ENCODE measurements around the gene SMYD3.
"Not testable (repeated sequence)": the region's sequence is repeated elsewhere in the genome, so short reads cannot be mapped to it uniquely, and the experiment has no call there.

SMYD3 gene

GRCh38 chr1:245829826-245830225, 677.3 kb downstream of the SMYD3 start:
- in situ Hi-C loops (cut with MboI; ENCODE audit: low sequenced_read_pairs) = no loop called here

GRCh38 chr1:245829194-245829593, 677.9 kb downstream of the SMYD3 start:
- in situ Hi-C loops (cut with MboI; ENCODE audit: low sequenced_read_pairs) = no loop called here

- in situ Hi-C loops (cut with MboI; ENCODE audit: low sequenced_read_pairs) = no loop called here
Measured at GRCh38 chr1:245827301-245827700, 679.8 kb downstream of the SMYD3 start.

- in situ Hi-C loops (cut with MboI; ENCODE audit: low sequenced_read_pairs) = no loop called here
Measured at GRCh38 chr1:245825128-245825901, 681.8 kb downstream of the SMYD3 start.

GRCh38 chr1:245823408-245824147, 683.5 kb downstream of the SMYD3 start:
- in situ Hi-C loops (cut with MboI; ENCODE audit: low sequenced_read_pairs) = no loop called here

GRCh38 chr1:245822996-245823395, 684.1 kb downstream of the SMYD3 start:
- in situ Hi-C loops (cut with MboI; ENCODE audit: low sequenced_read_pairs) = no loop called here

GRCh38 chr1:245818363-245818762, 688.7 kb downstream of the SMYD3 start:
- in situ Hi-C loops (cut with MboI; ENCODE audit: low sequenced_read_pairs) = not testable (repeated sequence)

- in situ Hi-C loops (cut with MboI; ENCODE audit: low sequenced_read_pairs) = not testable (repeated sequence)
Measured at GRCh38 chr1:245816496-245816895, 690.6 kb downstream of the SMYD3 start.

GRCh38 chr1:245814651-245815050, 692.4 kb downstream of the SMYD3 start:
- in situ Hi-C loops (cut with MboI; ENCODE audit: low sequenced_read_pairs) = no loop called here

- in situ Hi-C loops (cut with MboI; ENCODE audit: low sequenced_read_pairs) = no loop called here
Measured at GRCh38 chr1:245812278-245812677, 694.8 kb downstream of the SMYD3 start.

GRCh38 chr1:245810789-245811337, 696.2 kb downstream of the SMYD3 start:
- in situ Hi-C loops (cut with MboI; ENCODE audit: low sequenced_read_pairs) = no loop called here

GRCh38 chr1:245810181-245810769, 696.8 kb downstream of the SMYD3 start:
- in situ Hi-C loops (cut with MboI; ENCODE audit: low sequenced_read_pairs) = no loop called here

GRCh38 chr1:245809361-245809760, 697.7 kb downstream of the SMYD3 start:
- in situ Hi-C loops (cut with MboI; ENCODE audit: low sequenced_read_pairs) = no loop called here

GRCh38 chr1:245807954-245808719, 698.9 kb downstream of the SMYD3 start:
- in situ Hi-C loops (cut with MboI; ENCODE audit: low sequenced_read_pairs) = no loop called here

GRCh38 chr1:245807306-245807705, 699.8 kb downstream of the SMYD3 start:
- in situ Hi-C loops (cut with MboI; ENCODE audit: low sequenced_read_pairs) = no loop called here

GRCh38 chr1:245805532-245805931, 701.5 kb downstream of the SMYD3 start:
- in situ Hi-C loops (cut with MboI; ENCODE audit: low sequenced_read_pairs) = no loop called here

- in situ Hi-C loops (cut with MboI; ENCODE audit: low sequenced_read_pairs) = no loop called here
Measured at GRCh38 chr1:245804696-245805095, 702.4 kb downstream of the SMYD3 start.

- in situ Hi-C loops (cut with MboI; ENCODE audit: low sequenced_read_pairs) = no loop called here
Measured at GRCh38 chr1:245803666-245804037, 703.4 kb downstream of the SMYD3 start.

GRCh38 chr1:245802941-245803665, 704.0 kb downstream of the SMYD3 start:
- in situ Hi-C loops (cut with MboI; ENCODE audit: low sequenced_read_pairs) = no loop called here

- in situ Hi-C loops (cut with MboI; ENCODE audit: low sequenced_read_pairs) = no loop called here
Measured at GRCh38 chr1:245800901-245801605, 706.0 kb downstream of the SMYD3 start.

All from HL-60/S4 (cell line).